ENCODE data around the gene GIMAP5. TPM values are rescaled to one million over a fixed set of nuclear protein-coding genes. Genes with fewer than 3 reads are reported as not detected.

GIMAP5 gene
- total and polyA plus RNA-seq, 2 of the 13 experiments (the other 11 are each of a cell fraction or from before 2014, with no cell fraction given) = not detected

- Histone ChIP-seq H4K20me1 (ENCODE audit: insufficient read depth, low read length) (no peaks in the 10 kb centered on the region), H3K27ac (ENCODE audit: extremely low read length, insufficient read depth, low read length) (no peak overlapping the region), H3K4me2 (ENCODE audit: low read depth, low read length) (no peak overlapping the region), H3K27me3 (ENCODE audit: control insufficient read depth in 1 of 2, insufficient read depth in 2 of 2, low read length in 2 of 2) (peaks cover 3 to 37% of the 10 kb centered on the region in 2 experiments; a peak in 3 of 5 replicates), H3K4me3 (replicated peaks in 1 of 3; ENCODE audit: insufficient read depth in 1 of 3, low read depth in 2 of 3, low read length in 3 of 3) (no peak overlapping the region), H3K4me1 (ENCODE audit: insufficient read depth, low read length) (no peaks in the 10 kb centered on the region), H3K9ac (ENCODE audit: insufficient read depth, low read depth, low read length) (no peak overlapping the region), H3K36me3 (replicated peaks in 1 of 2; ENCODE audit: control insufficient read depth in 1 of 2, insufficient read depth in 2 of 2, low read length in 2 of 2) (no peaks in the 10 kb centered on the region), H2AFZ (ENCODE audit: low read length) (no peak overlapping the region), H3K79me2 (ENCODE audit: insufficient read depth, low read length) (no peaks in the 10 kb centered on the region), H3K9me3 (ENCODE audit: low read length) (no peaks in the 10 kb centered on the region)
- in situ Hi-C loops (cut with HindIII; ENCODE audit: extremely low pct_ligation_motif_present, low pct_unique_long_range_greater_than_20kb) = no loop called here
- DNase-seq (ENCODE audit: low spot score) (no peak), FAIRE-seq (no peak), ATAC-seq (no peak)
- POLR2A ChIA-PET = no interaction called here
- 47% methylated on average over 7 of the region's 12 CpGs for WGBS (ENCODE audit: low lambda C conversion rate)
- CTCF ChIA-PET (ENCODE audit: low intra/inter-chr PET ratio, low total read pairs) = no interaction called here
- no TSS peak for BruUV-seq (replicated peaks)
- intact Hi-C loops (cut with micrococcal nuclease; ENCODE audit: unreplicated experiment) = no loop called here
- TF ChIP-seq RNF2 (conservative IDR thresholded peaks at IDR 0.05; ENCODE audit: low read depth) (no peak), REL (CRISPR knock-in tag; conservative IDR thresholded peaks at IDR 0.05) (no peak), ZNF383 (CRISPR knock-in tag; IDR thresholded peaks at IDR 0.05; ENCODE audit: borderline replicate concordance) (no peak), ZNF446 (CRISPR knock-in tag; IDR thresholded peaks at IDR 0.05) (no peak), FUBP1 (CRISPR knock-in tag; IDR thresholded peaks at IDR 0.05; ENCODE audit: borderline replicate concordance) (no peak), ZBTB38 (CRISPR knock-in tag; IDR thresholded peaks at IDR 0.05) (no peak), ZNF101 (CRISPR knock-in tag; IDR thresholded peaks at IDR 0.05; ENCODE audit: borderline replicate concordance, low read depth) (no peak), GMEB1 (CRISPR knock-in tag; IDR thresholded peaks at IDR 0.05; ENCODE audit: borderline replicate concordance) (no peak), DNMT3B (CRISPR knock-in tag; conservative IDR thresholded peaks at IDR 0.05) (no peak), CHD4 (IDR thresholded peaks at IDR 0.05; ENCODE audit: borderline replicate concordance, low read length) (no peak), ZNF780A (CRISPR knock-in tag; IDR thresholded peaks at IDR 0.05) (no peak), ZBED4 (CRISPR knock-in tag; IDR thresholded peaks at IDR 0.05; ENCODE audit: borderline replicate concordance) (no peak), PRPF4 (IDR thresholded peaks at IDR 0.05; ENCODE audit: low read depth, low read length, poor library complexity, severe bottlenecking) (no peak), RXRB (CRISPR knock-in tag; IDR thresholded peaks at IDR 0.05; ENCODE audit: borderline replicate concordance) (no peak), E2F5 (CRISPR knock-in tag; conservative IDR thresholded peaks at IDR 0.05) (no peak), CHCHD3 (CRISPR knock-in tag; IDR thresholded peaks at IDR 0.05) (no peak)
These were observed 54.7 kb downstream of the GIMAP5 start for GRCh38 chr7:150791746-150792452.
